ENCODE measurements around the gene DXO.

GRCh38 chr6:31927242-31927862, 44.6 kb downstream of the DXO start, which contains the start of gene C2:
- TF ChIP-seq POLR2A (IDR thresholded peaks at IDR 0.05; ENCODE audit: low read length) (no peak), GATA1 (IDR thresholded peaks at IDR 0.05; ENCODE audit: low read depth, low read length) (no peak)

Data from erythroblast (primary cell).